ENCODE results near the gene RBM4.
"Not testable (repeated sequence)": the region's sequence is repeated elsewhere in the genome, so short reads cannot be mapped to it uniquely, and the experiment has no call there.

RBM4 gene

DNA sequence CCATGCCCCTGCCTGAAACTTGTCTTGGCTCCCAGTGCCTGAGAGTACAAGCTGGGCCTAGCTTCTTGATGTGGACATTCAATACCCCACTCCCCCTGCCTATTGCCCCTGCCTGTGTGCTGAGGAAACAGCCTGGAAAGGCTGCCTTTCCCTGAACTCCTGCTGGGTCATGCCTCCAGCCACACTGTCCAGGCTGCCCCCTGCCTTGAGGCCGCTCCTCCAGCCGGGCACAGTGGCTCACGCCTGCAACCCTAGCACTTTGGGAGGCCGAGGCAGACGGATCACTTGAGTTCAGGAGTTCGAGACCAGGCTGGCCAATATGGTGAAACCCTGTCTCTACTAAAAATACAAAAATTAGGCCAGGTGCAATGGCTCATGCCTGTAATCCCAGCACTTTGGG lies 35.4 kb upstream of the RBM4 start:
- no peak for TF ChIP-seq JUND (IDR thresholded peaks at IDR 0.05; ENCODE audit: low read depth)
- in situ Hi-C loops (cut with HindIII; ENCODE audit: low pct_unique_long_range_greater_than_20kb, low sequenced_read_pairs), result no loop called here
- no peak for DNase-seq (ENCODE audit: low read depth in 1 of 2, low spot score in 1 of 2)

DNA sequence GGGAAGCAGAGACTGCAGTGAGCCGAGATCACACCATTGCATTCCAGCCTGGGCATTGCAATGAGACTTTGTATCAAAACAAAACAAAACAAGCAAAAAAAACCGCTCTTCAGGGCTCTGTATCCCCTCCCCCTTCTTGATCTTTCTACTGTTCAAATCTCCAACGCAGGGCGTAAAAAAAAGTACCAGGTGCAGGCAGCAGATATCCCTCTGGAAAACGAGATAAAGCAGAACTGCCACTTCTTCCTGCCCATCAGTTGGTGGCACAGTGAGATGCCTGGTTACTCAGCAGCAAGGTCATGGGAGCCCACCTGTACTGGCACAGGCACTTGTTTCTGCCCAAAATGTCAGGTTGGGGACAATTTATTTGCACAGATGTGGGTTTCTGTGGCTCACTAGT lies 34.3 kb upstream of the RBM4 start:
- in situ Hi-C loops (cut with HindIII; ENCODE audit: low pct_unique_long_range_greater_than_20kb, low sequenced_read_pairs), result no loop called here
- DNase-seq (ENCODE audit: low read depth in 1 of 2, low spot score in 1 of 2), result no peak

DNA sequence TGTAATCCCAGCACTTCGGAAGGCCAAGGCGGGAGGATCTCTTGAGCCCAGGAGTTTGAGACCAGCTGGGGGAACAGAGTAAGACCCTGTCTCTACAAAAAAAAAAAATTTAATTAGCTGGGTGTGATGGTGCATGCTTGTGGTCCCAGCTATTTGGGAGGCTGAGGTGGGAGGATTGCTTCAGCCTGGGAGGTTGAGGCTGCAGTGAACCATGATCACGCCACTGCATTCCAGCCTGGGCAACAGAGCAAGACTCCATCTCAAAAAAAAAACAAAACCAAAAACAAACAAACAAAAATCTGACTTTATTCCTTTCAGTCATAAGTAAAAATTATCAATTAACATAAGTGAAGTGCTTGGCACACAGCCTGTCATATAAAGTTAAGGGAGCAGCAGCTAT lies 31.9 kb upstream of the RBM4 start:
- DNase-seq (ENCODE audit: low read depth in 1 of 2, low spot score in 1 of 2); in situ Hi-C loops (cut with HindIII; ENCODE audit: low pct_unique_long_range_greater_than_20kb, low sequenced_read_pairs): not testable (repeated sequence)

More for the DNA sequence above, 34.3 kb upstream of the RBM4 start:
- no peak for TF ChIP-seq JUND (IDR thresholded peaks at IDR 0.05; ENCODE audit: low read depth)

DNA sequence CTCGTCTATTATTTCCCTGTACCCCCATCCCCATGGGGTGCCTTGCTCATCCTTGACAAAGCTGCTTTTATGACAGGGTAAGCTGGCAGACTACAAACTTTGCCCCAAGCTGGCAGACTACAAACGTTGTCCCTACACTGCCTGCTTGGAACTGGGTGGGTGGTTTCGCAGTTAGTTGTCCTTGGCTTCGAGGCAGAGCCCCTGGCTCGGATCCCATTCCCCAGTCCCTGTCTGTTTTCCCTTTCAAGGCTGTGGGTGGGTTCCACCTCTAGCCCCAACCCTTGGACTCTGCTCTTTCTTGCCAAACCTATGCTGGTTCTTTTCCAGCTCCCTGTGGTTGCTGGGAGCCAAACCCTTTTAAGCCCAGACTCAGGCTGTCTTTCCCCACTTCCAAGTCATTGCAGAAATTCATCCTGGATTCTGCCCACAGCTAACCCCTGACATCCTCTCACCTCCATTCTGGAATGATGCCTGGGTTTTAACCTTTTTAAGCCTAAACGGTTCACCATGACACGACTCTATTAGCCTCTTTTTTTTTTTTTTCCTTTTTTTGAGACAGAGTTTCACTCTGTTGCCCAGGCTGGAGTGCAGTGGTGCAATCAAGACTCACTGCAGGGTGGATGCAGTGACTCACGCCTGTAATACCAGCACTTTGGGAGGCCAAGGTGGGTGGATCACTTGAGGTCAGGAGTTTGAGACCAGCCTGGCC lies 31.2 kb upstream of the RBM4 start:
- in situ Hi-C loops (cut with HindIII; ENCODE audit: low pct_unique_long_range_greater_than_20kb, low sequenced_read_pairs), result no loop called here
- no peak for DNase-seq (ENCODE audit: low read depth in 1 of 2, low spot score in 1 of 2)
- no peak for TF ChIP-seq JUND (IDR thresholded peaks at IDR 0.05; ENCODE audit: low read depth)

DNA sequence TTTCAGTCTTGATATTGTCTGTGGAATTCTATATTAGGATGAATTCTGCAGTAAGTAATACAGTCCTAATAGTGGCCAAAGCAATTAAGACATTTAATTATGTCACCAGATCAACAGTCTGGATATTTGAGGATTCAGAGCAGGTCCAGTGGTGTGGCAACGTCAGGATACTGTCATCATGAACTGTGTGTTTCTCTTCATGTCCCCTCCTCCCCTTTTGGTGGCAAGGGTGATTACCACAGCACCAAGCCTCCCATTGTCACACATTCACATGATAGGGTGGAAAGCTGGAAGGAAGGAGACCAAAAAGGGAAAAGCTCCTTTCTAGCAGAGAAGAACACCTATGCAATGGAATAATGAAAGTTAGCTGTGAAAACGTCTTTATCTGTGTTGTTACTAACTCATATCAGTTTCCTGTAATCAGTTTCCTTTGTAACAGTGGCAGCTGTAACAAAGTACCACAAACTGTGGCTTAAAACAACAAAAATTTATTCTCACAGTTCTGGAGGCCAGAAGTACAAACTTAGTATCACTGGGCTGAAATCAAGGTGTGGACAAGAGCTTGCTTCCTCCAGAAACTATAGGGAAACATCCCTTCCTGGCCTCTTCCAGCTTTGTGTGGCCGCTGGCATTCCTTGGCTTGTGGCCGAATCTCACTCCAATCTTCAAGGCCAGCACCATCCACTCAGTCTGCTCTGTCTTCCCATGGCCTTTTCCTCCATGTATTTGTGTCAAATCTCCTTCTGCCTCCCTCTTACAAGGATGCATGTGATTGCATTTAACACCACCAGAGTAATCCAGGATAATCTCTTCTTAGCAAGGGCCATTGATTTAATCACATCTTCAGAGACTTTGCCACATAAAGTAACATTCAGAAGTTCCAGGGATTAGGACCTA lies 28.5 kb upstream of the RBM4 start:
- TF ChIP-seq JUND (IDR thresholded peaks at IDR 0.05; ENCODE audit: low read depth), result no peak
- in situ Hi-C loops (cut with HindIII; ENCODE audit: low pct_unique_long_range_greater_than_20kb, low sequenced_read_pairs), result no loop called here
- DNase-seq (ENCODE audit: low read depth in 1 of 2, low spot score in 1 of 2), result no peak

DNA sequence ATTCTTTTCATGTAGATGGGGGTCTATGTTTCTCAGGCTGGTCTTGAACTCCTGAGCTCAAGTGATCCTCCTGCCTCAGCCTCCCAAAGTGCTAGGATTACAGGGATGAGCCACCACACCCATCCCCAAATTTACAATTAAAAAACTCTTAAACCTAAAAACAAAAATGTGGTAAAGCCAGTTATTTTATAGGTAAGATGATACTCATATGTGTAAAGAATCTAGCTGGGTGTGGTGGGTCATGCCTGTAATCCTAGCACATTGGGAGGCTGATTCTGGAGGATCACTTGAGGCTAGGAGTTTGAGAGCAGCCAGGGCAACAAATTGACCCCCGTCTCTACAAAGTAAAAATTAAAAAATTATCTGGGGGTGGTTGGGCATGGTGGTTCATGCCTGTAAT lies 26.0 kb upstream of the RBM4 start:
- no peak for DNase-seq (ENCODE audit: low read depth in 1 of 2, low spot score in 1 of 2)
- in situ Hi-C loops (cut with HindIII; ENCODE audit: low pct_unique_long_range_greater_than_20kb, low sequenced_read_pairs), result no loop called here
- no peak for TF ChIP-seq JUND (IDR thresholded peaks at IDR 0.05; ENCODE audit: low read depth)

DNA sequence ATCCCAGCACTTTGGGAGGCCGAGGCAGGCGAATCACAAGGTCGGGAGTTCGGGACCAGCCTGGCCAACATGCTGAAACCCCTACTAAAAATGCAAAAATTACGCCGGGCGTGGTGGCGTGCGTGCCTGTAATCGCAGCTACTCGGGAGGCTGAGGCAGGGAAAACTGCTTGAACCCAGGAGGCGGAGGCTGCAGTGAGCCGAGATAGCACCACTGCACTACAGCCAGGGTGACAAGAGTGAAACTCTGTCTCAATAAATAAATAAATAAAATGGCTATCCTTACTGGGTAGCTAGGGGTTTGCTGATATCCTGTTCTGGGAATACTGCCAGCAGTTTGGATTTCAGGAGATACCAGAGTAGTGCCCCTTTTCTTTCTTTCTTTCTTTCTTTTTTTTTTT lies 24.4 kb upstream of the RBM4 start:
- in situ Hi-C loops (cut with HindIII; ENCODE audit: low pct_unique_long_range_greater_than_20kb, low sequenced_read_pairs), result no loop called here
- TF ChIP-seq JUND (IDR thresholded peaks at IDR 0.05; ENCODE audit: low read depth), result no peak
- no peak for DNase-seq (ENCODE audit: low read depth in 1 of 2, low spot score in 1 of 2)

DNA sequence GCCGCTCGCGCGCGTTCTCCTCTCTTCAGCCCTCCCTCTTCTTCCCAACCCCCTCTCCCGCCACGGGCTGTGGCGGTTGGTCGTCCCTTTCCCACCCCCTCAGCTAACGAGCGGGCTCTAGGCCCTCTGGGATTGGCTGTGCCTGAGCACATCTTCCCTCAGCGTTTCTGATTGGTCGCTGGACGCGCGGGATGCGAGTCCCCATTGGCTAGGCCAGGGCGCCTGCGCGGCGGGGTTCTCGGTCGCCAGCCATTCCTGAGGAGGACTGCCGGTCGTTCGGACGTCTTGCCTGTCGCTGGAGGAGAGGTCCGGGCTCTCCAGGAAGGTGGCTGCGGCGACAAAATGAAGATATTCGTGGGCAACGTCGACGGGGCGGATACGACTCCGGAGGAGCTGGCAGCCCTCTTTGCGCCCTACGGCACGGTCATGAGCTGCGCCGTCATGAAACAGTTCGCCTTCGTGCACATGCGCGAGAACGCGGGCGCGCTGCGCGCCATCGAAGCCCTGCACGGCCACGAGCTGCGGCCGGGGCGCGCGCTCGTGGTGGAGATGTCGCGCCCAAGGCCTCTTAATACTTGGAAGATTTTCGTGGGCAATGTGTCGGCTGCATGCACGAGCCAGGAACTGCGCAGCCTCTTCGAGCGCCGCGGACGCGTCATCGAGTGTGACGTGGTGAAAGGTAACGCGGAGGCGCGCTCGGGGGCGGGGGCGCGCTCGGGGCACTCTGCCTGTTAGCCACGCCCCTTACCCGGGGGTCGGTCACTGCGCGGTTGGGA lies 21.9 kb upstream of the RBM4 start, which contains the start of gene RBM14:
RBM14 (plus strand) TSS at position 252 of the 776 bp plus-strand sequence; CDS start at position 343, 91 bp downstream.
- in situ Hi-C loops (cut with HindIII; ENCODE audit: low pct_unique_long_range_greater_than_20kb, low sequenced_read_pairs), result no loop called here
- peak; percentile 100 for DNase-seq (ENCODE audit: low read depth in 1 of 2, low spot score in 1 of 2)
- no peak for TF ChIP-seq JUND (IDR thresholded peaks at IDR 0.05; ENCODE audit: low read depth)

DNA sequence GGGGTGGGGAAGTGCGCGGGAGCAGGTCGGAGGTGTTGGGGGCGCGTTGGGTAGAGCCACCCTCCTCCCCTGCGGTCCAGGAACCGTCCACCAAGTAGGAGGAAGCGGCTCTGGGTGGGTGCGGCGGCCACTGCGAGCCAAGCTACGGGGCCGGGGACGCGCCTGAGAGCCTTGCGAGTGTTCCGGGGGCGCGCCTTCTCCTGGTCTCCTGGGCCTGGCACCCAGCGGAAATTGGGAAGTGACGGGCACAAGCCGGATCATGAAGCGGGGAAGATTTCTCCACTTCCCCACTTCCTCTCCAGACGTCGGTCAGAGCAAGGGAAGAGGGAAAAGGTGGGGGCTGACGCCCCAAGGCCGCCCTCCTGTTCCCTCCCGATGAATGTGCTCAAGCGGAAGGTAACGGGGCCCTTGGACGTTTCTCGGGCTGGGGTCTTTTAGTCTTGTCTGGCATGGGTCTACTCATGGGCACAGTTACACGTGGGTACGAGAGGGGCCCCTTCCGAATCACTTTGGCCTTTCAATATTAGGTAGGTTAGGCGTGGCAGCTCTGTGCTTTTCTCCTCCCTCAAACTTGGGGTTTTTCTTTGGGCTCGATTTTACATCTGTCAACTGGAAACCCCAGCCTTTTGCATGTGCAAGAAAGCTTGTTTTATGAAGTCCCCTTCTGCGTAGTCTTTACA lies 21.2 kb upstream of the RBM4 start:
- DNase-seq (ENCODE audit: low read depth in 1 of 2, low spot score in 1 of 2), result no peak
- no peak for TF ChIP-seq JUND (IDR thresholded peaks at IDR 0.05; ENCODE audit: low read depth)
- in situ Hi-C loops (cut with HindIII; ENCODE audit: low pct_unique_long_range_greater_than_20kb, low sequenced_read_pairs), result no loop called here

DNA sequence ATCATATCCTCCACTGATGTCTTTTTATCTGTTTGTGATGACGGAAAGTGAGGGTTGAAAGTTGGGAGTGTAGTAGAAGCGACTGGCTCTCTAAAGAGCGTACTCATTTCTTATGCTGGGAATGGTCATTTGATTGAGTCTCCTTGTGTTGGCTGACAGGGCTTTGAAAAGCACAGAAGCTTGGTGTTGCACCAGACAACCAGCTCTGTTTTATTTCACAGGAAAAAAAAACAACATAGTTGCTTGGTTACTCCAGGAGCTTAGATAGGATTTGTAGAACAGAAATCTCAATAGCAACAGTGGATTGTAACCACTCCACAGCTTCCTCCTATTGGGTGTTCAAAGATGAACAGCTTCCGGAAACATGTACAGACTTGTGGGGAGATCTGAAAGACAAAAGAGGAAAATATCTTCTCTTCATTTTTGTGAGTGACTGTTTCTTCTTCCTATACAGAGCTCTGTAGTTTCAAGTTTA lies 19.4 kb upstream of the RBM4 start:
- no peak for TF ChIP-seq JUND (IDR thresholded peaks at IDR 0.05; ENCODE audit: low read depth)
- in situ Hi-C loops (cut with HindIII; ENCODE audit: low pct_unique_long_range_greater_than_20kb, low sequenced_read_pairs), result no loop called here
- DNase-seq (ENCODE audit: low read depth in 1 of 2, low spot score in 1 of 2), result peak in 1 of 2 experiments; percentile 57

DNA sequence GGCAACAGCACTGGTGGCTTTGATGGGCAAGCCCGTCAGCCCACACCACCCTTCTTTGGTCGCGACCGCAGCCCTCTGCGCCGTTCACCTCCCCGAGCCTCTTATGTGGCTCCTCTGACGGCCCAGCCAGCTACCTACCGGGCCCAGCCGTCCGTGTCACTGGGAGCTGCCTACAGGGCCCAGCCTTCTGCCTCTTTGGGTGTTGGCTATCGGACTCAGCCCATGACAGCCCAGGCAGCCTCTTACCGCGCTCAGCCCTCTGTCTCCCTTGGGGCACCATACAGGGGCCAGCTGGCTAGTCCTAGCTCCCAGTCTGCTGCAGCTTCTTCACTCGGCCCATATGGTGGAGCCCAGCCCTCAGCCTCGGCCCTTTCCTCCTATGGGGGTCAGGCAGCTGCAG lies 14.1 kb upstream of the RBM4 start:
- in situ Hi-C loops (cut with HindIII; ENCODE audit: low pct_unique_long_range_greater_than_20kb, low sequenced_read_pairs), result no loop called here

More for the DNA sequence above, 14.1 kb upstream of the RBM4 start:
- TF ChIP-seq JUND (IDR thresholded peaks at IDR 0.05; ENCODE audit: low read depth), result no peak
- DNase-seq (ENCODE audit: low read depth in 1 of 2, low spot score in 1 of 2), result no peak

Measured in T47D (cell line).